Panc1 (cell line): ENCODE measurements around the gene SLC25A45.

Source experiments
- SIN3A ChIP-seq: IDR thresholded peaks from 2 replicates; pipeline ENCODE4 v1.6.1; 2012; ENCODE audit warnings: low read depth, mild to moderate bottlenecking, low read length, moderate library complexity, borderline replicate concordance; ENCODE audit not compliant: insufficient read depth
- TF ChIP-seq, protein P1 (sequence below): fragments of 450-650 bp; IDR thresholded peaks from 2 replicates; pipeline ENCODE4 v1.5.1; 2017; ENCODE audit warnings: mild to moderate bottlenecking

DNA sequence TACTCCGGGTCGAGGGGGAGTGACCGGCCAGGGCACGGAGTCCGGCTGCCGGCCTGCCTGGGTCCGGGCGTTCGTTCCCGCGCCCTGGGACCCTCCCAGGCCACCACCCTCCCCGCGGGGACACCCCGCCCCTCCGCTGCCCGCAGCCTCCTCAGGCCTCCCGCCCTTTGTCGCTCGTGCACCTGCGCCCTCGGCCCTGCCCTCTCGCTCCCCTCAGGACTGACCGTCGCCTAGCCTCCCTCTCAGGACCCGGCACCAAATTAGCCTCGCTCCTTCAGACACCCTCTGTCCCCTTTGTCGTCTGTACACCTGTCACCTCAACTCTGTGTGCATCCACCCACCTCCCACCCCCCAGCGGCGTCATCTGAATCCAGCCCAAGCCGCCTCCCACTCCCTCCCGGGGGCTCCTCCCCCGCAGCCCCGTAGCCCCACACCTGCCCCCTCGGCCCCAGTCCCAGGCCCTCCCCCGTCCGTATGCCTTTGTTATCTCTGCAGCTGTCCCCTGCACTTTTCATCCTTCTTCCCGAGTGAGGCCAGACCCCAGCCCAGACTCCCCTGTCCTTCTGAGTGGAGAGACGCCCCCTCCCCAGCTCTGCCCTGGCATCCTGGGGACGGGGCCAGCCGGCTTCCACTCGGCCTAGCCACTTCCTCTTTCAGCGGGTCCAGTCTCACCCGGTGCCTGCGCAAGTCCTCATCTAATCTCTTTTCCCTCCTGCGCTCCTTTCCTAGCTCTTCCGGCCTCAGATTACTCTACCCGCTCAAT, 27.3 kb downstream of the SLC25A45 start:
- TF ChIP-seq, protein P1, sequence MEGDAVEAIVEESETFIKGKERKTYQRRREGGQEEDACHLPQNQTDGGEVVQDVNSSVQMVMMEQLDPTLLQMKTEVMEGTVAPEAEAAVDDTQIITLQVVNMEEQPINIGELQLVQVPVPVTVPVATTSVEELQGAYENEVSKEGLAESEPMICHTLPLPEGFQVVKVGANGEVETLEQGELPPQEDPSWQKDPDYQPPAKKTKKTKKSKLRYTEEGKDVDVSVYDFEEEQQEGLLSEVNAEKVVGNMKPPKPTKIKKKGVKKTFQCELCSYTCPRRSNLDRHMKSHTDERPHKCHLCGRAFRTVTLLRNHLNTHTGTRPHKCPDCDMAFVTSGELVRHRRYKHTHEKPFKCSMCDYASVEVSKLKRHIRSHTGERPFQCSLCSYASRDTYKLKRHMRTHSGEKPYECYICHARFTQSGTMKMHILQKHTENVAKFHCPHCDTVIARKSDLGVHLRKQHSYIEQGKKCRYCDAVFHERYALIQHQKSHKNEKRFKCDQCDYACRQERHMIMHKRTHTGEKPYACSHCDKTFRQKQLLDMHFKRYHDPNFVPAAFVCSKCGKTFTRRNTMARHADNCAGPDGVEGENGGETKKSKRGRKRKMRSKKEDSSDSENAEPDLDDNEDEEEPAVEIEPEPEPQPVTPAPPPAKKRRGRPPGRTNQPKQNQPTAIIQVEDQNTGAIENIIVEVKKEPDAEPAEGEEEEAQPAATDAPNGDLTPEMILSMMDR: no peak
- no peak for TF ChIP-seq SIN3A
